Peyer's patch (tissue), 4 donors: ENCODE measurements around the gene LCN6. TPM values are rescaled to one million over a fixed set of nuclear protein-coding genes. Genes with fewer than 3 reads are reported as not detected.
A peak's percentile ranks its signal among the peaks of the same experiment; 100 is the strongest.

Experiments
- DNase-seq, 3 donors: peaks; one replicate each; pipeline ENCODE4 v3.0.0-alpha.2; 2017 to 2019
- H3K27ac ChIP-seq, 4 donors: fragments of 200-600 bp; sonication (generic); one replicate each; pipeline ENCODE4 v1.5.1; 2016 to 2019
- H3K27me3 ChIP-seq, 2 donors: fragments of 200-600 bp; sonication (generic); one replicate each; pipeline ENCODE4 v1.5.1; 2019
- H3K36me3 ChIP-seq, 3 donors: fragments of 200-600 bp; sonication (generic); one replicate each; pipeline ENCODE4 v1.5.1; 2016 to 2019
- H3K4me1 ChIP-seq, 4 donors: fragments of 200-600 bp; sonication (generic); one replicate each; pipeline ENCODE4 v1.5.1; 2016 to 2019
- H3K4me3 ChIP-seq, 4 donors: fragments of 200-600 bp; sonication (generic); 1 replicate in 3 of 4; 2 replicates in 1 of 4; pipeline ENCODE4 v1.5.1; 2016 to 2019; ENCODE audit warnings: mild to moderate bottlenecking in 1 of 4
- H3K9me3 ChIP-seq, 4 donors: fragments of 200-600 bp; sonication (generic); one replicate each; pipeline ENCODE4 v1.5.1; 2016 to 2019; ENCODE audit warnings: mild to moderate bottlenecking in 1 of 4
- POLR2A ChIP-seq, 2 donors: fragments of 450-650 bp; IDR thresholded peaks; one replicate each; pipeline ENCODE4 v1.5.1; 2017; ENCODE audit warnings: antibody characterized with exemption in 2 of 2, mild to moderate bottlenecking in 2 of 2, moderate library complexity in 2 of 2
- total RNA-seq, 4 donors: library from RNA; depleted of rRNA; stranded (reverse); fragments of >200 nt; gene quantifications; one replicate each; pipeline ENCODE4 v1.1.0, GENCODE V29; 2016
- TF ChIP-seq, protein P1 (sequence below), 6 experiments: fragments of 450-650 bp in 4 of 6; fragments of 200-600 bp in 2 of 6; sonication (generic) in 1 of 6; IDR thresholded peaks; one replicate each; pipeline ENCODE4 v1.5.1; 2017 to 2019; ENCODE audit warnings: antibody characterized with exemption in 6 of 6, mild to moderate bottlenecking in 3 of 6, moderate library complexity in 1 of 6

Gene LCN6
- total RNA-seq, 4 donors from 2014 or later, result 4.7 to 17.3 (median 5.6) TPM

DNA sequence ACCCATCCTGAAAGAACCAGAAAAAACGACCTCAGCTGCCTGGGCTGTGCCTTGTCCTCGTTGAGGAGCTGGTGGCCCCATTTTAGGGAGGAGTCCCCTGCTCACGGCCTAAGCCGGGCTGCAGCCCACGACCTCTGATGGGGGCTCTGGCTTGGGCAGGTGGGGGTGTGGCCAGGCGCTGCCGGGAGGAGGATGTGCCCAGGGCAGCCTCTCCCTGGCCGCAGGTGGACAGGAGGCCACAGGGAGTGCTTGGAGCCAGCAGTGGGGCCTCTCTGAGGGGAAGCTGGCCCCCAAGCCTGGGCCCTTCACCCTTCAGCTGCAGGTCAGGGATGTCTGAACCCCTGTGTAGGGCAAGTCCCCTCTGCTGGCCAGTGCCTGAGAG lies 33.4 kb downstream of the LCN6 start:
- Histone ChIP-seq H3K4me3 (no peak overlapping the region), H3K27ac (peak overlapping the region in 3 of 4 donors; percentile 9 to 39 (median 25)), H3K4me1 (peaks cover 3 to 31% (median 15%) of the 10 kb centered on the region in 4 donors), H3K27me3 (peaks cover 0 to 17% of the 10 kb centered on the region in 2 donors), H3K9me3 (no peaks in the 10 kb centered on the region), H3K36me3 (no peaks in the 10 kb centered on the region)
- TF ChIP-seq, protein P1, sequence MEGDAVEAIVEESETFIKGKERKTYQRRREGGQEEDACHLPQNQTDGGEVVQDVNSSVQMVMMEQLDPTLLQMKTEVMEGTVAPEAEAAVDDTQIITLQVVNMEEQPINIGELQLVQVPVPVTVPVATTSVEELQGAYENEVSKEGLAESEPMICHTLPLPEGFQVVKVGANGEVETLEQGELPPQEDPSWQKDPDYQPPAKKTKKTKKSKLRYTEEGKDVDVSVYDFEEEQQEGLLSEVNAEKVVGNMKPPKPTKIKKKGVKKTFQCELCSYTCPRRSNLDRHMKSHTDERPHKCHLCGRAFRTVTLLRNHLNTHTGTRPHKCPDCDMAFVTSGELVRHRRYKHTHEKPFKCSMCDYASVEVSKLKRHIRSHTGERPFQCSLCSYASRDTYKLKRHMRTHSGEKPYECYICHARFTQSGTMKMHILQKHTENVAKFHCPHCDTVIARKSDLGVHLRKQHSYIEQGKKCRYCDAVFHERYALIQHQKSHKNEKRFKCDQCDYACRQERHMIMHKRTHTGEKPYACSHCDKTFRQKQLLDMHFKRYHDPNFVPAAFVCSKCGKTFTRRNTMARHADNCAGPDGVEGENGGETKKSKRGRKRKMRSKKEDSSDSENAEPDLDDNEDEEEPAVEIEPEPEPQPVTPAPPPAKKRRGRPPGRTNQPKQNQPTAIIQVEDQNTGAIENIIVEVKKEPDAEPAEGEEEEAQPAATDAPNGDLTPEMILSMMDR (IDR thresholded peaks at IDR 0.05), result no peak
- no peak for TF ChIP-seq POLR2A (IDR thresholded peaks at IDR 0.05)
- DNase-seq, result peak in 1 of 3 donors; percentile 45

DNA sequence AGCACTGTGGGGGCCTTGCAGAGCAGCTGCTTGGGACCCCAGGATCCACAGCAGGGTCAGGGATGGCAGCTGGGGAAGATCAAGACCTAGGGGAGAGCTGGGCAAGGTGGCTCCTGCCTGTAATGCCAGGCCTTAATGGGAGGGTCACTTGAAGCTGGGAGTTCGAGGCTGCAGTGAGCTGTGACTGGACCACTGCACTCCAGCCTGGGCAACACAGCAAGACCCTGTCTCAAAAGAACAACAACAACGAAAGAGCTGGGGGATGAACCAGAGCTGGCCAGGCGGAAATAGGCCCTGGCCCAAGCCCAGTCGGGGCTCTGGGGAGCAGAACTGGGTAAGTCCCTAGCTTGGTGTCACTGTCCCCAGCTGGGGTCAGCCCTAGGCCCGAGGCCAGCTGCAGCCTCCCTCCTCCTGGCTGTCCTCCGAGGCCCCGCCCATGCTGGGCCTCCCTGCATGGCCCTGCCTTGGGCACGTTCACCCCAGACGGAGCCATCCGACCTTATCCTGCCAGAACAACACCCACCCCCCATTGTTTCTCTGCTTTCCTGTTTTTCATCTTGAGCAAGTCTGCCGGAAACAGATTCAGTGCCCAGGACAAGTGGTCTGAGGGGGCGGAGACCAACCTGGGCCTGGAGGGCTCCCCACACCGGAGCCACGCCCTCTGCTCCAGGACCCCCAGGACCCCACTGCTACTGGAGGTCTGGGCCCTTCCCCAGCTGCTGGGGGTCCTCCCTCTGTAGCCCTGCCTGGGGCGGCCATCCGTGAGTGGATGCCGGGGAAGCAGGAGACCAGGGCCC lies 34.0 kb downstream of the LCN6 start:
- DNase-seq, result peak in 1 of 3 donors; percentile 53
- no peaks in the 10 kb centered on the region for H3K9me3 ChIP-seq
- H3K4me3 ChIP-seq, result no peak overlapping the region
- TF ChIP-seq, protein P1 (IDR thresholded peaks at IDR 0.05), result no peak
- no peak for TF ChIP-seq POLR2A (IDR thresholded peaks at IDR 0.05)
- no peaks in the 10 kb centered on the region for H3K36me3 ChIP-seq
- H3K27me3 ChIP-seq, result peaks cover 0 to 17% of the 10 kb centered on the region in 2 donors
- H3K27ac ChIP-seq, result peak overlapping the region in 3 of 4 donors; percentile 13 to 39 (median 25)
- peaks cover 1 to 25% (median 11%) of the 10 kb centered on the region in 4 donors for H3K4me1 ChIP-seq

DNA sequence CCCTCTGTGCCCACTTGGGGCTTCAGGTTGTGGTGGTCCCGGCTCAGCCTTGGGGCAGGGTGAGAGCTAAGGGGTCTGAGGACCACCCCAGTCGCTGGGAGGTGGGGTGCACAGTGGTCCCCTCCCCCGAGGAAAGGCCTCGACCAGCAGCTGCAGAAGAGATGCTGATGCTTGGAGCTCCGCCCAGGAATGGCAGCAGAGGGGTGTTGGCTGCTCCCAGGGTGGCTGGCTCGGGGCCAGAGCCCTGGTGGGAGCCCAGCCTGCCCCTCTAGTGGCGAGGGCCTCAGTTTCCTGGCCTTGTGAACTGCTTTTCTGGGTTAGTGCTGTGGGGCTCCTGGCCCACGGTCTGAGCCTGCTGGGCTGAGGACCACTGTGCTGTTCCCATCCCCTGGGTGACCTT lies 34.8 kb downstream of the LCN6 start:
- Histone ChIP-seq H3K4me1 (peaks cover 0 to 17% (median 6%) of the 10 kb centered on the region in 4 donors), H3K36me3 (no peaks in the 10 kb centered on the region), H3K27me3 (peaks cover 0 to 17% of the 10 kb centered on the region in 2 donors), H3K9me3 (no peaks in the 10 kb centered on the region), H3K27ac (peak overlapping the region in 2 of 4 donors; percentile 2 to 13), H3K4me3 (peak overlapping the region in 1 of 4 donors; percentile 47)
- peak in 1 of 3 donors; percentile 46 for DNase-seq
- TF ChIP-seq, protein P1 (IDR thresholded peaks at IDR 0.05), result no peak
- no peak for TF ChIP-seq POLR2A (IDR thresholded peaks at IDR 0.05)

DNA sequence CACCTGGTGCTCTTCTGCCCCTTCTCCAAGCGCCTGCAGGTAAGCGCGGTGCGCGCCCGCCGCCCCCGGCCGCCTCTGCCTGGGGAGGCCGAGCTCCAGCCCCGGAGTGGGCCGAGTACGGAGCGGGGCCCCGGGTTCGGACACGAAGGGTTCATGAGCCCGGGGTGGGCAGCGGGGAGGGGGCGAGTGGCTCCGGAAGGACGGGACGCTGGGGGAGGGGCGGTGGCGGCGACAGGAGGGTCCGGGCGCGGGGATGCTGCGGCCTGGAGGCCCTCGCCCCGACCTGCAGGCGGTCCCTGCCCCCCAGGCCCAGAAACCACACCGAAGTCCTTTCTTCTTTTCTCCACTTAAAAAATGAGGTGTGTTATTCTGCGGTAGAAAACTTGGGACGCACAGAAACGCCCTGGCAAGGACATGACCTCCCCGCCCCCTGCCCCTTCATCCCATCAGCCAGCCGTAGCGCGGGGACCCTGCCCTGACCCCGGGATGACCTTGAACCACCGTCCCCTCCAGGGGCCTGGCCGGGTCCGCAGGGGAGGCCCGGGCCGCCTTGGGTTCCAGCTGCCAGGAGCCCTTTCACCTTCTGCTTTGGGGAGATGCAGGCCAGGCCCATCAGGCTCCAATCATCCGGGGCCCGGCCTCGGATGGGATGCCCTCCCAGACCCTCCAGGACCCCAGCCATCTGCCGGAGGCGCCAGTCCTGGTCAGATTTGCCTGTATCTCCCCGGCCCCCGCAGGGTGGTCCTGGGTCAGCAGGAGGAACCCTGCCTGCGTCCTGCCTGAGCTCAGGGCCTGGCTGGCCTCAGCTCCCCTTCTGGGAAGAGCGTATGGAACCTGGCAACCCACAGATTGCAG lies 35.4 kb downstream of the LCN6 start:
- no peak for TF ChIP-seq POLR2A (IDR thresholded peaks at IDR 0.05)
- TF ChIP-seq, protein P1 (IDR thresholded peaks at IDR 0.05), result no peak
- Histone ChIP-seq H3K4me3 (peak overlapping the region in 3 of 4 donors; percentile 42 to 48 (median 47)), H3K27me3 (peaks cover 0 to 17% of the 10 kb centered on the region in 2 donors), H3K4me1 (peaks cover 0 to 12% (median 6%) of the 10 kb centered on the region in 4 donors), H3K27ac (peak overlapping the region in 1 of 4 donors; percentile 2), H3K36me3 (no peaks in the 10 kb centered on the region), H3K9me3 (no peaks in the 10 kb centered on the region)
- DNase-seq, result no peak
